Activated naive CD4-positive, alpha-beta T cell treated with anti-CD3 and anti-CD28 coated beads, Interleukin-2, amount 50 U/mL, for 72 hours (primary cell): Measurements from ENCODE around the gene SNX2. TPM values are rescaled to one million over a fixed set of nuclear protein-coding genes. Genes with fewer than 3 reads are reported as not detected.
A peak's percentile ranks its signal among the peaks of the same experiment; 100 is the strongest.
"Not testable (repeated sequence)": the region's sequence is repeated elsewhere in the genome, so short reads cannot be mapped to it uniquely, and the experiment has no call there.

Experiments used
- ATAC-seq, 2 donors: fragments of 150-1000 bp; cut with Tn5 transposase; 2 replicates each; pipeline ENCODE4 v1.10.0; 2021; ENCODE audit warnings: mild to moderate bottlenecking in 2 of 2, moderate library complexity in 2 of 2
- DNase-seq, 2 donors: peaks; one replicate each; pipeline ENCODE4 v3.0.0; 2021 to 2022; ENCODE audit warnings: low spot score in 2 of 2
- H3K27ac Mint-ChIP-seq, 2 donors: one replicate each; pipeline ENCODE4 v1.8.0; 2022; ENCODE audit warnings: mild to moderate bottlenecking in 2 of 2, mixed read lengths in 2 of 2
- H3K36me3 Mint-ChIP-seq, 2 donors: one replicate each; pipeline ENCODE4 v1.8.0; 2022; ENCODE audit warnings: mixed read lengths in 2 of 2
- H3K9me3 Mint-ChIP-seq, 2 donors: one replicate each; pipeline ENCODE4 v1.8.0; 2022; ENCODE audit warnings: mixed read lengths in 2 of 2
- total RNA-seq, 2 donors: library from RNA; stranded (reverse); gene quantifications; one replicate each; pipeline ENCODE4 v1.2.3, GENCODE V29; 2022

The SNX2 gene
- total RNA-seq, 2 donors from 2014 or later, result 38.8 to 48.6 TPM

DNA sequence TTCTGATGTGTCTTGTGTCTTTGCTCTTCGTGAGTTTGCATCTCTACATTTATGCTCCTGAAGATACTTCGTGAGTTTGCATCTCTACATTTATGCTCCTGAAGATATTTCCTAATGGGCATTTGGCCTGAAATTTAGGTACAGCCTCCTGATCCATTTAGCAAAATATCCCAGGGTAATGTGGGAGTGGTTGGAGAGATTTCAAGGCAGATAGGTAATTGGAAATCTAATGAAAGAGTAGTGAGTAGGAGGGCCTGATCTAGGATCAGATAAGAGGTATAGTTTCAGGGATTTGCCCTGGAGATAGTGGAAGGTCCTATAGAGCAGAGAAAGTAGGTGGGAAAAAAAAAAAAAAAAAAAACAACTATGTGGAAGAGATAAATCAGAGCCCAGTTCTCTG, 14.6 kb upstream of the SNX2 start:
- Mint-ChIP-seq H3K9me3 (no peaks in the 10 kb centered on the region), H3K27ac (no peak overlapping the region), H3K36me3 (no peaks in the 10 kb centered on the region)
- DNase-seq, result no peak
- no peak for ATAC-seq

DNA sequence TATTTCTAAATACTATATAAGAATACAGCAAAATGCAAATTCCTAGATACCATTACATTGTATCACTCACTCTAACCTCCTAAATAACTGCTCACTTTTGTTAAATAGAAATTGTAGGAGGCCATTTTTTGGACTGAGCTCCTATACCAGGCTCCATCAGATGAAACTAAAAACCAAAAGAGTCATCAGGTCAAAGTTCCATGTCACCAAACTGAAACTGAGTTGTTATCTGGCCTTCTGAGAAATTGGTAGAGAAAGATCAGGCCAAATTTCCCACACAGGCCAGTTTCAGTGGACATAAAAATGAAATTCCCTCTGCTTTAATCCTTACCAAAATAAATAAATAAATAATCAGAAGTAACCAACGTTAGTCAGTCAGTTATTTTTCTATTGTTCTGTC, 13.8 kb upstream of the SNX2 start:
- no peak overlapping the region for H3K27ac Mint-ChIP-seq

DNA sequence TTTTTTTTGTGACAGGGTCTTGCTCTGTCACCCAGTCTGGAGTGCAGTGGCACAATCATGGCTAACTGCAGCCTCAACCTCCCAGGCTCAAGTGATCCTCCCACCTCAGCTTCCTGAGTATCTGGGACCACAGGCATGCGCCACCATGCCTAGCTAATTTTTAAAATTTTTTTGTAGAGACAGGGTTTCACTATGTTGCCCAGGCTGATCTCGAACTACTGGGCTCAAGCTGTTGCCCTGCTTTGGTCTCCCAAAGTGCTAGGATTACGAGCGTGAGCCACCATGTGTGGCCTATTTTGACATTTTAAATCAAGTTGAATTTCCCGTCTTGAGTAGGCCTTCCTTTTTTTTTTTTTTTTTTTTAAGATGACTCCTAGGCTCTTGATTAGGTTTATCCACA, 13.0 kb upstream of the SNX2 start:
- H3K9me3 Mint-ChIP-seq, H3K27ac Mint-ChIP-seq, DNase-seq, H3K36me3 Mint-ChIP-seq, ATAC-seq: not testable (repeated sequence)

More for the DNA sequence above, 13.8 kb upstream of the SNX2 start:
- ATAC-seq (no peak), DNase-seq (no peak)
- Mint-ChIP-seq H3K9me3 (no peaks in the 10 kb centered on the region), H3K36me3 (no peaks in the 10 kb centered on the region)

DNA sequence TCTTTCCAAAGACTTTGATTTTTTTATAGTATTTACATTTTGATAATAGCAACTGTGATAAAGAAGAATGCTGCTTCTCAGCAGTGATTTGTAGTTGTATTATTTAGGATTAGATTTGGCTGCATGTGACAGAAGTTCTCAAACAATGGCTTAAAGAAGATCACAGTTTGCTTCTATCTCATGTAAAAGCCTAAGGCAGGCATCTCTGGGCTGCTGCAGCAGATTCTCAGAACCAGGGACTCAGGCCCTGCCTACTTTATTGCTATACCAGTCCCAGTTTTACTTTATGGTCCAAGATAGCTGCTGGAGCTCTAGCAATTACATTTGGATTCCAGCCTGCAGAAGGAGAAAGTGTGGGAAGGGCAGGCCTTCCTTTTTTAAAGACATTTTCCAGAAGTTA, 8.8 kb upstream of the SNX2 start:
- Mint-ChIP-seq H3K36me3 (no peaks in the 10 kb centered on the region), H3K27ac (no peak overlapping the region), H3K9me3 (no peaks in the 10 kb centered on the region)
- DNase-seq (no peak), ATAC-seq (no peak)

DNA sequence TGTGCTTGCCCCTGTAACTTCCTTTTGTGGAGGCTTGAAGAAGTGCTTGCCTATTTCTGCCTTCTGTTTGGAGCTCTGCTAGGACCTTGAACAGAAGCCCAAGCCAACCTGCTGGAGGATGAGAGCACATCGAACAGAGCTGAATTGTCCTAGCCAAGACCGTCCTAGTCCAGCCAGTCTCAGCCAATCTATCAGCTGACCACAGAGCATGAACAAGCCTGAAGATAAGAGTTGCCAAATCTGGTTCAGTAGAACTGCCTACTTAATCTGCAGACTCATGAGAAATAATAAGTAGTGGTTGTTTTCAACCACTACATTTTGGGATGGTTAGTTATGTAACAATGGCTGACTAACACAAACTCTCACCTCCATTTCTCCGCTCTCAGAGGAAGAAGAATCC, 4.4 kb upstream of the SNX2 start:
- DNase-seq (no peak), ATAC-seq (no peak)
- H3K9me3 Mint-ChIP-seq, result no peaks in the 10 kb centered on the region
- H3K36me3 Mint-ChIP-seq, result peaks cover 3 to 4% of the 10 kb centered on the region in 2 donors
- no peak overlapping the region for H3K27ac Mint-ChIP-seq

DNA sequence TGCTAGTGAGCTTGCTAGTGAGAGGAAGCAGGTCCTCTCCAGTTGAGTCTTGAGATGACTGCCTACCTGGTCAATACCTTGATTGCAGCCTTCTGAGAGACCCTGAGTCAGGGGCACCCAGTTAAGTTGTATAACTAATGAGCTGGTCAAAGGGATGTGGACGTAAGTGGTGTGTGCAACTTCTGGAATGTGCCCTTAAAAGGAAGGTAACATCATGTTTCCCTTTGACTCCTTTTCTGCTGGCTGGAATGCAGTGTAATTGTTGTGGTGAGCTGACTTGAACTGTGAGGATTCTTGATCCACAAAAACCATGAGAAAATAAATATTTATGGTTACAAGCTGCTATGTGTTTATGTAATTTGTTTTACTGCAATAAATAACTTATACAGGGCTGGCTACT, 2.4 kb upstream of the SNX2 start:
- no peak for ATAC-seq
- peaks cover 8 to 10% of the 10 kb centered on the region in 2 donors for H3K36me3 Mint-ChIP-seq
- H3K27ac Mint-ChIP-seq, result no peak overlapping the region
- no peak for DNase-seq
- H3K9me3 Mint-ChIP-seq, result no peaks in the 10 kb centered on the region

DNA sequence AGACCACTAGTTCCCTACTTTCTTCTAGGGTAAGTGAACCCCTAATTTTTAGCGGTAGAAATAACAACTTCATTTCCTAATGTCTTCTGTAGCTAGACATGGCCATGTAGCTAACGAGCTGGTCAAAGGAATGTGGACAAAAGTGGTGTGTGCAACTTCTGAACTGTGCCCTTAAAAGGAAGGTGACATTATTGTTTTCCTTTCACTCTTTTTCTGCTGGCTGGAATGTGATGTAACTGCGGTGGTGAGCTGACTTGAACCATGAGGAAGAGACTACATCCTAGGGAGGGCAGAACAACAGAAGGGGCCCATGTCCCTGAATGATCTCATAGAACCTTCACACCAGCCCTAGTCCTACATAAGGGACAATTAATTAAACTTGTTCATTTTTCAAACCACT, 1.3 kb upstream of the SNX2 start:
- Mint-ChIP-seq H3K36me3 (peaks cover 10 to 14% of the 10 kb centered on the region in 2 donors), H3K27ac (no peak overlapping the region), H3K9me3 (no peaks in the 10 kb centered on the region)
- no peak for DNase-seq
- ATAC-seq, result no peak

DNA sequence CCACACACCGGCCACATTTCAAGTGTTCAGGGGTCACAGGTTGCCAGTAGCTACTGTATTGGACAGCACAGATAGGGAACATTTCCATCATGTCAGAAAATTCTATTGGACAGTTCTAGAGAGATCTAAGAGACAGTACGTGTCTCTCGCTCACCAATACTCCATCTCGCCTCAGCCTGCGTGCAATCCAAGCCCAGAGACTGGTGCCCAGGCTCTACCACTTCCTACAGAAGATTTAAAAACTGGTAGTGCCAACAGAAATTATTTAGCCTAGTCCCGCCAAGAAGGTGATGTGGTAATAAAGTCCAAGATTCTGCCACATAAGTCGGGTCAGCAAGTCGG, 390 bp upstream of the SNX2 start:
- ATAC-seq, result peak; percentile 18 to 19
- H3K9me3 Mint-ChIP-seq, result no peaks in the 10 kb centered on the region

DNA sequence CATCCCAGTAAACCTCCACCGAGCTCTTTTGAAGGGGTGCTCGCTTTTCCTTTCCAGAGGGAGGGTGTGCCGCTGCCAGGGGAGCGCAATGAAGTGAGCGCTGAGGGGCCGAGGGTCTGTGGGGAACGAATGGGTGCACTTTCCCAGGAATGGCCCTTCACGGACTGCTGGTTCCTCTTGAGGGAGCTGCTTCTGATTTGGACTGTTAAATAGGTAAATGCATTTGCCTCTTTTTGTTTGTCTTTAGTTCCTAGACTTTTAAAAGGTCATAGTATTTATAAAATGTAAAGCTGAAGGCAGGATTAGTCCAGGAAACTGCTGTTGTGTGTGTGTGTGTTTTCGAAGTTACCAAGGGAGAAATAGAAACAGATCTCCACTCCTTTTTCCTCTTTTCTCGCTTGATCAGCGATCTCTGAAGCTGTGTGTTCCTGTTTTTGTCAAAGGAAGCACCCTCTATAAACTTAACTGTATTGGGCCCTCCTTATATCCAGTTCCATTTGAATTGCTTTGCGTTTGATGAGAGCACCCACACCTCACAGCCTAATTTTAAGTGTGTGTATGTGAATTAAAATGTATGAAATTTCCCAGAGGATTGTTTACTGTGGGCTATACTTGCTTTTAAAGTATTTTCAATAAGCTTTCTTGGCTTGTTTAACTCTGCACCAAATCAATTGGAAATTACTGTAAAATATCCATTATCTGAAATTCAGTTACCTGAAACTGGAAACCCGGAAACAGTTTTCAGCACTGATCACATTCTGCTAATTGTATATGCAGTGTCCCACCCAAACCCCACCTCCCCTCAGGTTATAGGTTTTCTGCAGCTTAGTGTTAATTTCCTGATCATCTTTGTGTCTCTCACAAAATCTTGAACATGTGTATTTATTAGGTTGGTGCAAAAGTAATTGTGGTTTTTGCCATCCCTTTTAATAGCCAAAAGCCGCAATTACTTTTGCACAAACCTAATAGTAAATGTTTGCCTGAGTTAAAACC, 966 bp downstream of the SNX2 start:
- Mint-ChIP-seq H3K9me3 (no peaks in the 10 kb centered on the region), H3K36me3 (peaks cover 10 to 32% of the 10 kb centered on the region in 2 donors), H3K27ac (peak overlapping the region; percentile 97)
- DNase-seq, result peak in 1 of 2 donors; percentile 7
- peak in 1 of 2 donors; percentile 8 for ATAC-seq

More for the DNA sequence above, 390 bp upstream of the SNX2 start:
- H3K36me3 Mint-ChIP-seq, result peaks cover 10 to 22% of the 10 kb centered on the region in 2 donors
- peak overlapping the region; percentile 90 to 97 for H3K27ac Mint-ChIP-seq
- DNase-seq, result no peak

DNA sequence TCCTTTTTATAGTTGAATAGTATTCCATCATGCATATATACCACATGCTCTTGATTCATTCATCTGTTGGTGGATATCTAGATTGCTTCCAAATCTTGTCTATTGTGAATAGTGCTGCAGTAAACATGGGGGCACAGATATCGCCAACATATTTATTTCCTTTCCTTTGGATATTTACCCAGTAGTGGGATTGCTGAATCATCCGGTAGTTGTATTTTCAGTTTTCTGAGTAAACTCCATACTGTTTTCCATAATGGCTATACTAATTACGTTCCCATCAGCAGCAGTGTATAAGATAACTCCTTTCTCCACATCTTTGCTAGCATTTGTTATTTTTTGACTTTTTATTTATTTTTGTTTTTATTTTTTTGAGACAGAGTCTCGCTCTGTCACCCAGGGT, 3.3 kb downstream of the SNX2 start:
- Mint-ChIP-seq H3K36me3 (peaks cover 10 to 34% of the 10 kb centered on the region in 2 donors), H3K9me3 (no peaks in the 10 kb centered on the region), H3K27ac (no peak overlapping the region)
- DNase-seq, result no peak
- no peak for ATAC-seq

DNA sequence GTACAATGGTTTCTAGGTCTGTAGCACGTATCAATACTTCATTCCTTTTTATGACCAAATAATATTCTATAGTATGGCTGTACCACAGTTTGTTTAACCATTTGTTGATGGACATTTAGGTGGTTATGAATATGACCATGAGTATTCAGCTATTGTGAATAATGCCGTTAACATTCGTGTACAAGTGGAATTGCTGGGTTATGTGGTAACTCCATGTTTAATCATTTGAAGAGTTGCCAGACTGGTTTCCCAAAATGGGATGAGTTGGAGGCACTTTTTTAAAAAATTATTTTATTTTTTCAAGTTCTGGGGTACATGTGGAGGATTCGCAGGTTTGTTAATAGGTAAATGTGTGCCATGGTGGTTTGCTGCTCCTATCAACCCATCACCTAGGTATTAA, 4.6 kb downstream of the SNX2 start:
- H3K27ac Mint-ChIP-seq, result no peak overlapping the region
- DNase-seq, result no peak
- no peak for ATAC-seq
- peaks cover 0 to under 1% of the 10 kb centered on the region in 2 donors for H3K9me3 Mint-ChIP-seq
- peaks cover 10 to 42% of the 10 kb centered on the region in 2 donors for H3K36me3 Mint-ChIP-seq

DNA sequence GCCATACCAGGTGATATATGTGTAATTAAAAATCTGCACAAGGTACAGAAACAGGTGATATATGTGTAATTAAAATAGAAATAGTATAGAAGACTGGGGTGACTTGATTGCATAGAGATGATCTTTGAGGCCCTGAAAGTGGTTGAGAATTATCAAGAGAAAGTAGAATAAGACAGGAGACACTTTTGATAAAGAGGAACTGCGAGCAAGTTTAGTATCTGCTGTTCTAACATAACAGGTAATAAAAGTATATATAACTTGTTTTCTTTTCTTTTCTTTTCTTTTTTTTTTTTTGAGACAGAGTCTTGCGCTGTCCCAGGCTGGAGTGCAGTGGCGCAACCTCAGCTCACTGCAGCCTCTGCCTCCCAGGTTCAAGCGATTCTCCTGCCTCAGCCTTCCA, 5.4 kb downstream of the SNX2 start:
- Mint-ChIP-seq H3K27ac (no peak overlapping the region), H3K9me3 (peaks cover 0 to 9% of the 10 kb centered on the region in 2 donors), H3K36me3 (peaks cover 16 to 50% of the 10 kb centered on the region in 2 donors)
- DNase-seq, result no peak
- ATAC-seq, result no peak

DNA sequence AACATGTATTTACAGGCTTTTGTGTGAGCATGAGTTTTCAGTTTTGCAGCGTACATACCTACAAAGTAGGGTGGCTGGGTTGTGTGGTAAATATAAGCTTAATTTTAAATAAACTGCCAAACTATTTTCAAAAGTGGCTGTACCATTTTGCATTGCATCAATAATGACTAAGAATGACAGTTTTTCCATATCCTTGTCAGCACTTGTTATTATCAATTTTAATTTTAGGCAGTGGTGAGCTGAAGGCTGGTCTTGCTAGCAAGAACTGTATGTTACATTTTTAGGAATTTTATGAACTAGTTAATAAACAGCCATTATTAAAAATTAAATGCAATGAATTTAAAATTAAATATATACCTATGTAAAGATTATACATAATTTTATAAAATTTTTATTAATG, 6.6 kb downstream of the SNX2 start:
- ATAC-seq (no peak), DNase-seq (no peak)
- H3K36me3 Mint-ChIP-seq, result peaks cover 13 to 50% of the 10 kb centered on the region in 2 donors
- peaks cover 4 to 17% of the 10 kb centered on the region in 2 donors for H3K9me3 Mint-ChIP-seq
- H3K27ac Mint-ChIP-seq, result no peak overlapping the region

DNA sequence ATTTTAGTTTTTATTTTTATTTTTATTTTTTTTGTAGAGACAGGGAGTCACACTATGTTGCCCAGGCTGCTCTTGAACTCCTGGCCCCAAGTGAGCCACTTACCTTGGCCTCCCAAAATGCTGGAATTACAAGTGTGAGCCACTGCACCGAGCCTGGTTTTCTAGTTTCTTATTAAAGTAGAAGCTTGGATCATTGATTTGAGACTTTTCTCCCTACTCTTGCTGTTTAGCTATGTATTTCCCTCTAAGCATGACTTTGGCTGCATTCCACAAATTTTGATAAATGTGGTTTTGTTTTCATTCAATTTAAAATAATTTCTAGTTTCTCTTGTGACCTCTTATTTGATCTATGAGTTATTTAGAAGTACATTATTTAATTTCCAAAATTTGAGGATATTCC, 10.4 kb downstream of the SNX2 start:
- DNase-seq (no peak), ATAC-seq (no peak)
- Mint-ChIP-seq H3K27ac (no peak overlapping the region), H3K36me3 (peaks cover 29 to 51% of the 10 kb centered on the region in 2 donors), H3K9me3 (peaks cover 9 to 22% of the 10 kb centered on the region in 2 donors)

DNA sequence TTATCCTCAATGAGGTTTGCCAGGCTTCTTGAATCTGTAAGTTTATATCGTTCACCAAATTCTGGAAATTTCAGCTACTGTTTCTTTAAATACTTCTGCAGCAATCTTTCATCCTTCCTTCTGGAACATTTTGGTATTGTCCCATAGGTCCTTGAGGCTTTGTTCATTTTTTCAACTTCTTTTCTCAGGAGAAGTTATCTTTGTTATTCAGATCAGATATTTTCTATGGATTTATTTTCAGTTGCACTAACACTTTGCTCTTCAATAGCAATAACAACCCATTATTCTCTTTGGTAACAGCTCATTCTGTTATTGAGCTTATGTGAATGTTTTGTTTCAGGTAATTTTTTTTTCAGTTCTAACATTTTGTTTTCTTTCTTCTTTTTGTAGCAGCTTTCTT, 13.5 kb downstream of the SNX2 start:
- no peak overlapping the region for H3K27ac Mint-ChIP-seq
- ATAC-seq, result no peak
- DNase-seq, result no peak
- H3K9me3 Mint-ChIP-seq, result peaks cover 9 to 25% of the 10 kb centered on the region in 2 donors
- peaks cover 29 to 55% of the 10 kb centered on the region in 2 donors for H3K36me3 Mint-ChIP-seq

DNA sequence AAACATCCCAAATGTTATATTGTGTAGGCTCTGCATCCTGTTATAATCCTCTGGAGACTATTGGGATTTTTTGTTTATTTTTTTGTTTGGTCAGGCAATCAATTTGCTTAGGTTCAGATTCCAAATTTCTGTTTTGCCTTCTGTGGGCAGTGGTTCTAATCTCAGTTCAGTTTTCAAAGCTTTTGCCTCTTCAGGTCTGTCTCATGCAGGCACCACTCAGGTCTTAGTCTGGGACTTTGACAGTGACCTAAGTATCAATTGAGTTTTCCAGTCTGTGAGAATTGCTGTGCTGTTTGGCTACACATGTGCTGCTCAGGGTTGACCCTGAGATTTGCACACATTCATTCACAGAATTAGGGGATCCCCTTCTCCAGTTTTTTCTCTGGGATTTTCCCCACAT, 14.1 kb downstream of the SNX2 start:
- peaks cover 29 to 50% of the 10 kb centered on the region in 2 donors for H3K36me3 Mint-ChIP-seq
- no peak for ATAC-seq
- no peak overlapping the region for H3K27ac Mint-ChIP-seq
- peaks cover 9 to 25% of the 10 kb centered on the region in 2 donors for H3K9me3 Mint-ChIP-seq
- DNase-seq, result no peak

DNA sequence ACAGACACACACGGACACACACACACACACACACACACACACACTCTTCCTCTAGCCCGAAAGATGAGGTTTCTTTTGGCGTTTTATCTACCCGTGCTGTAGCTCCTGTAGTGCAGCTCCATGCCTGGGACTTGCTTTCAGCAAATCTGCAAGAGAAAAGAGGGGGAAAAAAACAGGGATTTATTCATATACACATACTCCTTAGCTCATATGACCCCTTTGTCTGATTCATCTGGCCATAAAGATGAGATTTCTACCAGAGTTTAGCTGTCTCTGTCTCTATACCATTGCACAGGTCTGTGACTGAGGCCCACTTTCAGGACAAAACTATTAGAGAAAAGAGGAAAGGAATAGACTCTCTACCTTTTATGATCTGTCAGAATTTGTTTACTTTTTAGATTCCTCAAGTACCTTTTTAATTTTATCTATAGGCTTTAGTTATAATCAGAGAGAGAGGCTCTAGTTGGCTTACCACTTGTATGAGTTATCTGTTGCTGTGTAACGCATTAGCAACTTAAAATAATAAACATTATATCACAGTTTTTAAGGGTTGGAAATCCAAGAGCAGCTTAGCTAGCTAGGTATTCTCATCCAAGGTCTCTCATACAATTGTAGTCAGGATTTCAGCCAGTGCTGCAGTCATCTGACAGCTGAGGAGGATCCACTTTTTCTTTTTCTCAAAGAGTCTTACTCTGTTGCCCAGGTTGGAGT, 14.7 kb downstream of the SNX2 start:
- Mint-ChIP-seq H3K9me3 (peaks cover 9 to 22% of the 10 kb centered on the region in 2 donors), H3K36me3 (peaks cover 28 to 45% of the 10 kb centered on the region in 2 donors), H3K27ac (no peak overlapping the region)
- no peak for ATAC-seq
- no peak for DNase-seq
